Sciatic nerve (tissue), 2 donors: ENCODE results near the gene HOXB4. TPM values are rescaled to one million over a fixed set of nuclear protein-coding genes. Genes with fewer than 3 reads are reported as not detected.

Experiments used
- ATAC-seq: fragments of 200-7000 bp; cut with Tn5 transposase; one replicate; pipeline ENCODE4 v1.9.1; 2020; ENCODE audit warnings: mild to moderate bottlenecking, moderate library complexity
- DNase-seq: peaks from one replicate; pipeline ENCODE4 v3.0.0-alpha.2; 2020; ENCODE audit warnings: low spot score
- intact Hi-C: fragments of 100-400 bp; cut with DNase I; formaldehyde crosslinking; loops from one replicate; pipeline ENCODE4 v1.14.2; 2022
- total RNA-seq: library from RNA; stranded (reverse); fragmentation: NEBNext Ultra II Directional; extraction: Animal tissue kit (Norgen Biotek cat#: 25700); gene quantifications from one replicate; pipeline ENCODE4 v1.2.1, GENCODE V29; 2021
- donor health status: DM: no; HTN: no; CAD: no.
- donor health status: DM: no; HTN: no; CAD: no.

HOXB4 gene
- total RNA-seq, 1 donor from 2014 or later, result 8.8 TPM

DNA sequence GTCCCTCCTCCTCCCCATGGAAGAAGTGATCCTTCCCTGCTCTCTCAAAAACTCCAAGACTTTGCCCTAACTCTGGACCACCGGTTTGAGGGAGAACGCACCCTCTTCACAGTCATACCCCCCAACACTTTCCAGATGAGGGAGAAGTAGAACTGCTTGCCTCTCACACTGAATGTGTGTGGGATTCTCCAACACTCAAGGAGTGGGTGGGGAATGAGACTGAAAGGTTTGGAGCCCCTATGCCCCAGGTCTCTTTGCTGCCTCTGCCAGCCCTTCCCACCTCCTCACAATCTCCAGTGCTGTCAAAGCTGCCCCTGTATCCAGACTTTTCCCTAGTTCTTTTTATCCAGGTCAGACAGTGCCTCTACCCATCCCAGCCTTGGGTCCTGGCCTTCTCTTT lies 11.4 kb downstream of the HOXB4 start:
- ATAC-seq (no peak), DNase-seq (no peak)
- intact Hi-C loops, result no loop called here

DNA sequence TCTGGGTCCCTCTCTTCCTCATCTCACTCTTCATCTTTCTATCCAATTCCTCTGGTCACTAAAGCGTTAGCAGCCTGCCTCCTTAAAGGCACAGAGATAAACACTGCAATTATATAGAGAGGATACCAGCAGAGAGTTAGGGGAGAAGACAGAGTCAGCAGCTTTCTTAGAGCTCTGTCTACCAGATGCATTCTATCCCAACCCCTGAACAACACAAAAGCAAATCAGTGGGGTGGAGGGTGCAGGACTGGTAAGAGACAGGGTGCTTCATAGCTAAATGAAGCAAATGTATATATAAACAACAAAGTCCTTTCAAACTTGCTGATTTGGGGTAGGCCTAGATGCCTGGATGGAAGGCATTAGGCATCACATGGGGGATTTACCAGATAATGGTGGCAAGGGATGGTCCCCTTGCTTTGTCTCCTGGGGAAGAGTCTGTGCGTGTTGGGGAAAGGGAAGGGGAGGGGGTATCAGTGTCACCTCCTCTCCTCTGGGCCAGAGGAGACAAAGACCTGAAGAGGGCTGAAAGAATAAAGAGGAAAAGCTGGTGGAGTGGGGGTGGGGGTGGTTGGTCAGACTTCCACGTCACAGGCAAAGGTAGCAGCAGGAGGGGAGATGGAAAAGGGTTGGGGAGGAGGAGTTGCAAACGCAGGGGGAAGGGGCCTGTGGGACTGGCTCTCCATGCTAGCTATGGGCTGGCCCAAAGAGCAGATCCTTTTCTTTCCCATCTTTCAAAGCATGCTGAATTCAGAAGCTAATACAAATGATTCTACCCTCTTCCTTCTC lies 12.0 kb downstream of the HOXB4 start:
- ATAC-seq (no peak), DNase-seq (no peak)
- intact Hi-C loops, result no loop called here

DNA sequence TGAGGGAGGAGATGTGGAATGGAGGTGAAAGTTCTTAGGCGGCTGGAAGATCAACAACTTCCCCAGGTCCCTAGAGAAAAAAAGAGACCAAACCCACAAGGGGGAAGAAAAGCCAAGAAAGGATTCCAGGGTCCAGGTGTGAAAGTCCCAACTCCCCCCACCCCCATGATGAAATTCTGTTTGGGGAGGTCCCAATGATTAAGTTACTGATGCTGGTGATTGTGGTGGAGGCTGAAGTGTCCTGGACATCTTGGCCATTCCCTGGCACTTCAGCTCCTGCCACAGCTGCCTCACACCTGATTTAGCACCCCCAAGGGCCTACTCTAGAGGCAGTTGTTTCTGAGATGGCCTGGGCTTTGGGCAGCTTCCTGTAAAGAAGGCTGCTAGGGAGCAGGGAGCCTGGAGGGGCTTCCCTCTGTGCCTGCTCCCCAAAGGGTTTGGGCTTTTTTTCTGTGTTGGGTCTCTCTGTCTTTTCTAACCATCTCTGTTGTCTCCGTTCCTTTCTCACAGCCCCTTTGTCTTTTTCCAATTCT lies 13.1 kb downstream of the HOXB4 start:
- DNase-seq (no peak), ATAC-seq (no peak)
- intact Hi-C loops, result no loop called here

DNA sequence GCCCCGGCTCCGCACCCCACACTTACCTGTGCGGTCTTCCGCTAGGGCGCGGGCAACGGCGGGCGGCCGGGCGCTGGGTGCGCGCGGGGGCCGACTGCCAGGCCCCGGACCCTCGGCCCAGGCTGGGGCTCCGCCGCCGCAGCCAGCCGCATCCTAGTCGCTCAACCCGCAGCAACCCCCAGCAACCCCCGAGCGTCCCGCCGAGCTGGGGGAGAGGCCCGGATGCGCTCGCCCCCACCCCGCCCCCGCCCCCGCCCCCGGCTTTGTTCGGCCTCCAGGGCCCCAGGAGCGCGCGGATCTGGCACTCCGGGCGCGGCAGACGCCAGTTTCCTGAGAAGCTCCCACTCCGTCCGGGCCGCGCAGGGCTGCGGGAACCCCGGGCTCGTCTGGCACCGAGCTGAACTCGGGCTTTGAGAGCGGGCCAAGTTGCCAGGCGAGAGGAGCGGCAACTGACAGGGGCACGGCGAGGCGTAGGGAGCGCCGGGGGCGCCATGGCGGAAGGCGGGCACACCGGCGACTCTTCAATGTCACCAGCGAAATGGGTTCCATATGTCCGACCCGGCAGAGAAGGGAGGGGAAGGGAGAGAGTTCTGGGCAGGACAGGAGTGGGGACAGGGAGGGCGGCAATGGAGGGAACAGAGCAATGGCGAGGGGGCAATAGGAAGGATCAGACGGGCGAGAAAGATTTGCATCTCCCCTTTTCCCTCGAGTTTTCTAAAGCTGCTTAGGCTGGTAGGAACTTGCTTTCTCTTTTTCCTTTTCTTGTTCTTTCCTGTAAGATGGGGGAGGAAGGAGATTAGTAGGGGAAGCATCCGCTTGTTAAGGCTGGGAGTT lies 13.7 kb downstream of the HOXB4 start:
- intact Hi-C loops, result no loop called here

DNA sequence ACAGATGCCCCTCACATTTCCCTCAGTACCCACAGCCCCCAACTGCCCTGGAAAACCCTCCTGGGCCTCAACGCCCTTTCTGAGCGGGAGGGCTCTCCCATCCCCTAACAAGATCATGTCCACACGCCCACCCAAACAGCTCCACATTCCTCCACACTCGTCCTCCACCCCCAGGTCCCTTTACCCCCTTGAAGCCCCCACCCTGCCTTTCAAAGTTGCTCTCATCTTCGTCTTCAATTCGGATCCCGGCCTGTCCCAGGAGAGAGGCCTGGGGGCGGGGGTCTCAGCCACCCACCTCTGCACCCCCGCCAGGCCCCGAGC lies 14.3 kb downstream of the HOXB4 start:
- intact Hi-C loops, result no loop called here
- no peak for ATAC-seq
- DNase-seq, result no peak

More for the DNA sequence above, 13.7 kb downstream of the HOXB4 start:
- ATAC-seq, result peak; percentile 55
- no peak for DNase-seq

DNA sequence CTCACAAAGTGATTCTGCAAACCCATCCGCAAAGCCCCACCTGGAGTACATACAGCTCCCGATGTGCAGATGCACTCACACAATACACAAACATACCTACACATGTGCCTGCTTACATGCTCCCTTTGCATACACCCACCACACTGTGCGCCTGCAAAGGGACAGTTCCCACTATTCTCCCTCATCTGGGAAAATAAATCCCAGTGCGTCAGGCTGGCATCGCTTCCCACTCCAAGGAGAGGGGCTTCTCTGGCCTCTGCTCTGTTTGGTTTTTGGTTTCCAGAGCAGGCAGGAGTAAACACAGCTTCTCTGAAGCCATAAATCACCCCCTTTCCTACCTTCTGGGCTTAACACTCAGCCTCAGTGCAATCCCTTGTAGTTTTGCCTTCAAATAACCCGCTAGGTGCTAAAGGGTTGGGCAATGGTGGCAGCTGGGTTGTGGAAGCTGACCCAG lies 14.7 kb downstream of the HOXB4 start:
- DNase-seq (no peak), ATAC-seq (no peak)
- intact Hi-C loops, result no loop called here

DNA sequence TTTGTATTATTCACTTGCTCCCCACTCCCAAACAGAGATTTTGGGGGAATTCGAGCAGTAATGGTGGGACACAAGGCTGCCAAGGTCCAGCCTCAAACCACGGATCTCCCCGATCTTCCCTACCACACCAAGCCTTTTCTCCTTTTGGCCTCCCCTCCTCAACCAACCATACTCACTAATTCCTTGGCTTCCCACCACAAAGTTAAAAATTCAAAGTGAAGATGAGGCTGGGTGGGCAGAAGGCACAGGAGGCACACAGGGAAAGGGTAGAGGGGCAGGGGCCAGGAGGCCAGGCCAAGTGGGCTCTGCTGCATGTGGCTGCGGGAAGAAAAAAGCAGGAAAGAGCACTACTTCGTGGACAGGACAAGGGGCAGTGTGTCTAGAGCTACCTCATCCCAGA lies 15.2 kb downstream of the HOXB4 start:
- ATAC-seq (no peak), DNase-seq (no peak)
- intact Hi-C loops, result no loop called here

DNA sequence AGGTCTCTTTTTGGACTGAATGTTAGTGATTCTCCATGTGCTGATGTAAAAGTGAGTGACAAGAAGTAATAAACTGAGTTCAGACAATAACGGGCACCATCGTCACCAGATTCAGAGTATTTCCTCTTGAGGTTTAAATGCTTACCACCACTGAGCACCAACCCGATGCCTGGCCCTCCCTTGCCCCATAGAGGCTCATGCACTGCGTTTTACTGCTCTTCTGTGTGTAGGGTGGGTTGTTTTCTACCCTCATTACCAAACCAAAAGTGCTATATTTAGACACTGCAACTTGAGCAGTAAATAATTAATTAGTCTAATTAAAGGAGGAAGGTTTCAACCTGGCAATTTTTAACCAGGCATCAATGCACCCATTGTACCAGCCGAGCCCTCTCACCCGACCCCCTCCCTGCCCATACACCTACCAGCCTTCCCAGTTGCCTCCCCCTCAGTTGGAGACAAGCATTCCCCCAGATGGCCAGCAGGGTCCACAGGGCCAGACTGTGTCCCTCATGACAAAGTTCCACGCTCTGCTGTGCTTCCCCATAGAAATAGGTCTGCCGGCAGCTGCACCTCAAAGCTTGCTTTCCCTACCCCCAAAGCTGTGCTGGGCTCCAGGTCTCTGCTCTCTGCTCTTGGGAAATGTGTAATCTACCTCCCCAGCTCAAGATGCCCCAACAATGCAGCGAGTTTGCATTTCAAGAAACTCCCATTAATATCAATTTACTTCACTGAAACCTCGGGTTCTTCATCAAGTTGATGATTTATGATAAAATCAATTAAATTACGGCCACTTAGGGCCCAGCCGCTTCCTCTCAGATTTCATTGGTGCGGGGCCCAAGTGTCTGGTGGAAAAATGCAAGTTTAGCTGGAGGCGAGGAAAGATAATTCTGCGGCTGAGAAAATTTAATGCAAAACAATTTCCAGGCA lies 16.0 kb downstream of the HOXB4 start:
- intact Hi-C loops, result no loop called here
- no peak for ATAC-seq
- no peak for DNase-seq

DNA sequence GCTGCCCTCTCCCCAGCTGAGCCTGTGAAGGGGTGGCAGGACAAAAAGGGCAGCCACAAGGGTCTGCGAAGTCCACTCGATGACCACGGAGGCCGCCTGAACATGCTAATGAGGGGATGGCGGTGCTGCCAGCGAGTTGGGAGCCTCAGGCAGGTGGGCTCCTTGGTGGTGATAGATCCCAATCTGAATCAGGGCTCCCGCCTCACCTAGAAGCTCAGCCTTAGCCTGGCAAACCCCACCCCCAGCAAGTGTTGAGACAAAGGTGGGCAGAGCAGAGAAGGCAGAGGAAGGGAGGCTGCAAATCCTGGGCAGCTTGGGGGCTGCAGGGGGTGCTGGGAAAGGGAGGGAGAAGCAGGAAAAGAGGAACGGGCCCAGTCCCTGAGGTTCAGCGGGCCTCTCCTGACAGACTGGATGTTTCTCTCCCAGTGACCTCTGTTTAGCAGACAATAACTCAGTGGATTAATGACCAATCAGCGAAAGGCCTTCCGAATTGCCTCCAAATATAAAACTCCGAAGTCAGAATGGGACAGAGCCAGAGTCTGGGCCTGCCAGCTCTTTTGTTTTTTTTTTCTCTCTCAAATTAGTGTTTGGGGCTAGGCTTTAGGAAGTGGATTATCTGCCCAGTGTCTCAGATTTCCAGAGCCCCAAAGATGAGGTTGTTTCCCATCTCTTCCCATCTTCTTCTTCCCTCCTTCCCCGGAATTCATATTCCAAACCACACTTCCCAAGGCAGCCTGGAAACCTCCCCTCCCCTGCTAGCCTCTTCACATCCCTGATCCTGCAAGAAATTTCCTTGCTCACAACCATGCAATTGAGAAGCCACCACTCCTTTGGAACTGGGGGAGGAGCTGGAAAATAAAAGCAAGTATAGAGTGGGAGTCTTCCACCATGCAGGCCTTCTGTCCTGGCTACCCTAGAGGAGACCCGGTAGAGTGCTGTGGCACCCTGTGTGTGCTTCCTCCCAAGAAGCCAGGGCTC lies 18.0 kb downstream of the HOXB4 start:
- no peak for DNase-seq
- intact Hi-C loops, result no loop called here
- no peak for ATAC-seq

DNA sequence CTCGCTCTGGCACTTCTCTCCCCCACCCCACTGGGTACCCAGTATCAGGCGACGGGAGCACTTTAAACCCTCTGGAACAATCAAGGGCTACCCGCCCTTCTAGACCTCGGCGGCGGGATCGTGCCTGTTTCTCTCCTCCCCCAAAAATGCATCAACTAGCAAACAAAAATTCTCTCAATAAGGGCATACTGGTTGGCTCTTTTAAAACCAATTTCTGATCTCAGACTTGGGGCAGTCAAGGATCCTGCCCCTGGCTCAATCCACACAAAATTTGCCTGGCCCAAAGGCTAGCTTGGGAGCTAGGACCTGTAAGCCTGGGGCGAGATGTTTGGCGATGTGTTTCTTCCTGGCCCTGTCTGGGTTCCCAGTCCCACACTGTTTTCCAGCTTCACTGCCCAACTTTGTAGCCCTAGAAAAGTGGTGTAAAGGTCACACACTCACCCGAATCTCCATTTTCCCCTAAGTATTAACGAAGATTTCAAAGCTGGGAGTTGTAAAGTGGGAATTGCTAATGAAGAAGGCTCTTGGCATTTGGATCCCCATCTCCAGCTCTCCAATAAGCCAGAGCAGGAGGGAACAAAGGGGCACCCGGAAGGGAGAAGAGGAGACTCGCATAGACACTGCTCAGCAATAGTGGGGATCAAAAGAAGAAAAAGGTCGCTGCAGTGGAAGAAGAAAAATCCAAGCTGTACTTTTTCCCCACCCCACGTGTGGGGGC lies 18.9 kb downstream of the HOXB4 start:
- no peak for DNase-seq
- intact Hi-C loops, result no loop called here
- no peak for ATAC-seq

DNA sequence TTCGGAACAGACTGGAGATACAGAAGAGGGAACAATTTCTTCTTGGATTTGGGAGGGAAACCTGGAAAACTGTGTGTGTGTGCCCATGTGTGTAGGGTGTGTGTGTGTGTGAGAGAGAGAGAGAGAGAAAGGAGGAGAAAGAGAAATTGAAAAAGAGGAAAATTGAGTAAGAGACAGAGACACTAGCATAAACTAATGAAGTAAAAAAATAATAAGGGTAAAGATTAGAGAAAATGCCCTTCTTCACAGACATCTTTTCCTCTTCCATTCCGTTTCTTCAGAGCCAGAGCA lies 19.4 kb downstream of the HOXB4 start:
- intact Hi-C loops, result no loop called here
- no peak for DNase-seq
- ATAC-seq, result no peak

DNA sequence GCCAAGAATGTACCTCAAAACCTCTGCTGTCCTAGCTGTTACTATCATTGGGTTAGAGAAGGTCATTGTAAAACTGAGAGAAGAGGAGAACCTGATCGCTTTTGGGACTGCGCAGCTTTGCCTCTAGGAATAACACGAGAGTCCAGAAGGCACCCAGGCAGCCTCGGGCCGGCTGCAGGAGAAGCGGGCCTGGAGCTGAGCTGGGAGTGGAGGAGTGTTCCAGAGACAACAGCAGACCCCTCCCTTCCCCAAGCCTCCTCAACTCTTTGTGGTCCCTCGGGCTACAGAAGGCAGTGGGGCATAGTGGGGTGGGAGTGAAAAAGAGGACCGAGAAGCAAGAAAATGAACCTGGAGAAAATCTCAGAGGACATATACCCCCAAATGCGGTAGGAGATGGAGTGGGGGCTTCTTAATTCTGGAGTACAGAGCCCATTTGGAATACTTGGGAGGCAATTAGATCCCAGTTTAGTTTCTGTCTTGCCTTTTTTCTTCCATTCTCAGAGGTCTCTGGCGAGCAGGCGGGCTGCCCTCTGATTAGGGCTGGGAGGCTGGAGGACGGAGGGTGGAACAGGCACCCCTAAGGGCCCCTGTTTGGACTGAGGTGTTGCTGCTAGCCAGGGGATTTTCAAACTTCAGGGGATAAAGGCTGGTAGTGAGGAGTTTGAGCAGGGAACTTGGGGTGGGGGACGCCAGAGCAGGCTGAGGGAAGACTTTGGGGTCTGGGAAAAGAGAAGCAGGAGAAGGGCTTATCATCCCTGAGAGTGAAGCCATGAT lies 19.9 kb downstream of the HOXB4 start:
- intact Hi-C loops, result no loop called here
- DNase-seq (no peak), ATAC-seq (no peak)

DNA sequence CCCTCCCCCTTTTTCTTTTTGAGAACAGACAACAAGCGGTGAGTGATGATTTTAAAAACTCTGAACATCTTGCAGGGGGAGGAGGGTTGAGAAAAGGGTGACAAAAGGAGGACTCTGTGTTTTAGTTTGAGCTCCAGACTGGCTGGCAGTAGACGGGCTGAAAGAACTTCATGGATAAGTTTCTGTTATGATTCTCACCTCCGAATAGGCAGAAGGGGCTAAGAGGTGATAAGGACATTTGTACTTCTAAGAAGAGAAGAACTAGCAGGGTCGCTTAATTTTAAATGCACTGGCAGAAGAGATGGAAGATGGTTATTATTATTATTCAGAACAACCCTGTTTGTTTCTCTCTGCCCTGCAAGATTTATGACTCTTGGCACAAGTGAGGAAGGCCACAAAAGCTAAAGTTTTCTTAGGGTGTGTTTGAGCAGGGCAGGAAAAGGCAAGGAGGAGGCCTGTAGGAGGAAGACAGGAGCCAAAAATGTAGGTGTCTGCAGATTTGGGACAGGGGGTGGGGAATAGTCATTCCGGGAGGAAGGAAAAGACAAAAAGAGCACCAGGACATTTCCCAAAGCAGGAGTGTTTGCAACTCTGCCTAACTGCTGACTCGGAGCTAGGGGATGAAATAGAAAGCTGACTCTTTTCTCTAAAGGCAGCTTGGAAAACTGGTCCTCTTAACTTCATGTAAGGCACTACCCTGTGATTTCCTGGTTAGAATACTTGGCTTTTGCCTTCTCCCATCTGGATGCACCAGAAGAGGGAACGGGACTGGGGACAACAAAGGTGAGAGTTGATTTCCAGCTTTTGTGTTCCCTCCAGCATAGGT lies 21.4 kb downstream of the HOXB4 start:
- no peak for ATAC-seq
- no peak for DNase-seq
- intact Hi-C loops, result no loop called here

DNA sequence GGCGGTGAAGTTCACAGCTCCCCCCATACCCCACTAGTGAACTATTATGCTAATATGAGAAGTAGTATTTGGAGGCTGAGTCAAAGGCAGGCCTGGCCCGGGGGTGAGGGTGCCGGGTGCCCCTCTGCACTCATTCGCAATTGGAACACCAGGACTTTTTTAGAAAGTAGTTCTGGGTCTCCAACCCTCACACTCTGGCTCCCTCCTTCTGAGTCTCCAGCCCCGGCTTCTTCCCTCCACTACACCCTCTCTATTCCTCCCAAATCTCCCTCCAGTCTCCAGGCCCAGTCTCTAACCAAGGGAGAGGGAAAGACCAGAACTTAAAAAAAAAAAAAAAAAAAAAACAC lies 21.9 kb downstream of the HOXB4 start:
- intact Hi-C loops, result no loop called here
- DNase-seq, result no peak
- ATAC-seq, result no peak

DNA sequence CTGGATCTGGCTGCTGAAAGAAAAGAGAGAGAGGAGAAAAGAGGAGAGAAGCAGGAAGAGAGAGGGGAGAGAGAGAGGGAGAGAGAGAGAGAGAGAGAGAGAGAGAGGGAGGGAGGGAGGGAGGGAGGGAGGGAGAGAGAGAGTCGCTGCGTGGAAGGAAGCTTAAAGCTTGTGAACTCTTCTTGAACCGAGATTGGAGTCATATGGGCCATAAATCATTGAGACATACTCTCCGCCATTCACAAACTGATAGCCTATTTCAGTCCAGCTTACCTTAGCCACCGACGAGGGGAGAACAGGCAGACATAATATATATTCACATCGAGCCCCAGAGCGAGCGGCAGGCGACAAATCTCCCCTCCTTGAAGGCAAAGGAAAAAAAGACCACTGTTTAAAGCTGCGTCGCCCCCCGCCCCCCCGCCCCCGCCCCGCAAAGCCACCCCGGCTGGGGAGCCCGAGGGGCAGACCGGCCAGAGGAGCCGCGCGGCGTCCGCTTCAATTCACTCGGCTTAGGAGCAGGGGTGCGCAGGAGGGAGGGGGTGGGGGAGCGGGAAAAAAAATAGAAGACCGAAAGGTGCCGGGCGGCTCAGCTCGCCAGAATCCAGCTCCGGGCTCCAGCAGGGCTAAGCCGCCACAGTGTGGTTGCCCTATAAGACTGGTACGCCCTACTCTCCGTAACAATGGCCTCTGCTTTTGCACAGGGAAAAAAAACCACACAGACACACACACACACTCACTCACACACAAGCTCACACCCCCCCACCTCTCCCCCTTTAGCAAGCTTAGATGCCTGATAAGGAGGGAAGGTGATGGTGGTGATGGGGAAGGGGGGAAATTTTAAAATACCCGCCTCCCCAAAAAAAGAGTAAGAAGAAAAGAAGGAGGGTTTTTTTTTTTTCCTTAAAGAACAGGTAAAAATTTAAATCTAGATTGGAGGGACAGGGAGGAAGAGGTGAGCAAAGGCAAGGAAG lies 22.6 kb downstream of the HOXB4 start:
- DNase-seq (no peak), ATAC-seq (peak; percentile 56)
- intact Hi-C loops, result loop anchor here (2.0 kb wide), 1 partner anchor 21 kb away; no protein-coding TSS in a partner anchor
